Endothelial cell of umbilical vein (primary cell): ENCODE data around the gene TAGLN2. TPM values are rescaled to one million over a fixed set of nuclear protein-coding genes. Genes with fewer than 3 reads are reported as not detected.

Experiments
- BruUV-seq: library from RNA; stranded (reverse); fragments of 400-500 nt; replicated peaks from 2 replicates; lab custom pipeline; 2021; lab: Mats Ljungman, UMichigan
- CTCF ChIA-PET: fragments of 300-600, 350-600 bp; sonication (Branson Sonifier 250); formaldehyde crosslinking; loops from one replicate; lab custom pipeline; 2021; ENCODE audit warnings: antibody characterized with exemption, inconsistent platforms; lab: Charles Lee
- POLR2A ChIA-PET: fragments of 300-600, 350-600 bp; sonication (Branson Sonifier 250); formaldehyde crosslinking; loops from one replicate; lab custom pipeline; 2021; ENCODE audit warnings: antibody characterized with exemption, inconsistent platforms; lab: Charles Lee
- DNase-seq: peaks from one replicate; pipeline ENCODE4 v3.0.0-alpha.2; 2011; ENCODE audit warnings: low read depth, low spot score
- FAIRE-seq: peaks from 2 replicates; lab custom pipeline; 2011; peaks lifted over from hg19 to GRCh38; lab: Jason Lieb, UNC
- H2AFZ ChIP-seq: 2 replicates; pipeline ENCODE4 v1.6.0; 2012; ENCODE audit warnings: low read depth, low read length, control low read depth, inconsistent platforms
- H3K27ac ChIP-seq: 2 replicates; pipeline ENCODE4 v1.5.1; 2011; ENCODE audit warnings: low read depth, mild to moderate bottlenecking, control low read depth, low read length, moderate library complexity; ENCODE audit not compliant: insufficient read depth
- H3K27me3 ChIP-seq, 2 experiments: 2 replicates each; pipeline versions ENCODE4 v1.6.0 to v1.6.1; 2011; ENCODE audit warnings: low read length in 2 of 2, mixed read lengths in 1 of 2; ENCODE audit not compliant: control insufficient read depth in 2 of 2, insufficient read depth in 2 of 2
- H3K36me3 ChIP-seq, 2 experiments: 2 replicates in 1 of 2; 3 replicates in 1 of 2; pipeline ENCODE4 v1.5.1; 2011; ENCODE audit warnings: low read length in 2 of 2, mild to moderate bottlenecking in 1 of 2, moderate library complexity in 1 of 2; ENCODE audit not compliant: control insufficient read depth in 2 of 2, insufficient read depth in 2 of 2; ENCODE audit errors: extremely low read depth in 1 of 2
- H3K4me1 ChIP-seq: 3 replicates; pipeline ENCODE4 v1.5.1; 2011; ENCODE audit warnings: mild to moderate bottlenecking, low read length; ENCODE audit not compliant: control insufficient read depth, insufficient read depth; ENCODE audit errors: extremely low read depth
- H3K4me2 ChIP-seq: 2 replicates; pipeline ENCODE4 v1.6.1; 2011; ENCODE audit warnings: low read length, control low read depth, mixed read lengths; ENCODE audit not compliant: insufficient read depth
- H3K4me3 ChIP-seq, 3 experiments: fragments of 200-600 bp in 1 of 3; sonication (generic), shearing (Covaris generic) in 1 of 3; replicated peaks in 1 of 3; 2 replicates each; pipeline ENCODE4 v1.5.1; 2011 to 2016; ENCODE audit warnings: control low read depth in 3 of 3, low read length in 3 of 3, mild to moderate bottlenecking in 2 of 3, inconsistent platforms in 1 of 3, low read depth in 1 of 3, moderate library complexity in 1 of 3; ENCODE audit not compliant: insufficient read depth in 1 of 3
- H3K79me2 ChIP-seq: 2 replicates; pipeline ENCODE4 v1.6.0; 2012; ENCODE audit warnings: low read length, inconsistent platforms; ENCODE audit not compliant: control insufficient read depth, insufficient read depth
- H3K9ac ChIP-seq: replicated peaks from 2 replicates; pipeline ENCODE3; 2011; ENCODE audit warnings: low read length, control low read depth; ENCODE audit not compliant: insufficient read depth; ENCODE audit errors: extremely low read depth
- H3K9me1 ChIP-seq: replicated peaks from 3 replicates; pipeline ENCODE4 v1.6.0; 2011; ENCODE audit warnings: mild to moderate bottlenecking, low read length; ENCODE audit not compliant: control insufficient read depth, insufficient read depth; ENCODE audit errors: extremely low read depth
- H3K9me3 ChIP-seq: replicated peaks from 2 replicates; pipeline ENCODE4 v1.5.1; 2012; ENCODE audit warnings: low read length, inconsistent platforms; ENCODE audit not compliant: control insufficient read depth, insufficient read depth
- H4K20me1 ChIP-seq: replicated peaks from 2 replicates; pipeline ENCODE3; 2011; ENCODE audit warnings: mild to moderate bottlenecking, low read length; ENCODE audit not compliant: control insufficient read depth, insufficient read depth; ENCODE audit errors: extremely low read depth
- EZH2 ChIP-seq: IDR thresholded peaks from 2 replicates; pipeline ENCODE4 v1.6.1; 2012; ENCODE audit warnings: borderline replicate concordance, low read depth, mild to moderate bottlenecking, moderate library complexity, low read length, inconsistent platforms; ENCODE audit not compliant: severe bottlenecking
- FOS ChIP-seq: IDR thresholded peaks from 2 replicates; pipeline ENCODE4 v1.6.1; 2011; ENCODE audit warnings: mild to moderate bottlenecking, low read length, moderate library complexity, borderline replicate concordance; ENCODE audit not compliant: insufficient read depth
- GATA2 ChIP-seq: IDR thresholded peaks from 2 replicates; pipeline ENCODE4 v1.7.0; 2011; ENCODE audit warnings: low read depth, mild to moderate bottlenecking, moderate library complexity, mixed read lengths, low read length; ENCODE audit not compliant: insufficient read length, insufficient read depth
- JUN ChIP-seq: IDR thresholded peaks from 2 replicates; pipeline ENCODE4 v1.6.1; 2011; ENCODE audit warnings: borderline replicate concordance, low read depth; ENCODE audit not compliant: insufficient read length, insufficient read depth
- MYC ChIP-seq: IDR thresholded peaks from one replicate; pipeline ENCODE4 v1.6.1; 2011; ENCODE audit warnings: mild to moderate bottlenecking, low read depth, low read length
- POLR2A ChIP-seq: IDR thresholded peaks from 2 replicates; pipeline ENCODE4 v1.6.1; 2012; ENCODE audit warnings: low read depth, mild to moderate bottlenecking, control low read depth, low read length
- POLR2AphosphoS5 ChIP-seq: IDR thresholded peaks from 2 replicates; pipeline ENCODE4 v1.6.1; 2012; ENCODE audit warnings: low read depth, mild to moderate bottlenecking, control low read depth, low read length, moderate library complexity; ENCODE audit not compliant: insufficient read depth
- dilution Hi-C: fragments of 300-500 bp; cut with MboI; formaldehyde crosslinking; loops from one replicate; pipeline ENCODE4 v1.15.0; 2019; ENCODE audit warnings: low sequenced_read_pairs; ENCODE audit not compliant: extremely low pct_ligation_motif_present
- intact Hi-C: fragments of 100-400 bp; cut with micrococcal nuclease; formaldehyde crosslinking; loops from one replicate; pipeline ENCODE4 v1.10.0; 2022
- polyA plus RNA-seq, 4 experiments: library from polyadenylated mRNA; depleted of rRNA in 3 of 4; stranded (reverse) in 3 of 4; unstranded in 1 of 4; fragments of >200 nt; gene quantifications; 2 replicates each; pipeline versions ENCODE4 v1.2.1 to v1.2.3, GENCODE V29; 2011 to 2012; ENCODE audit warnings: missing spikeins in 1 of 4
- total RNA-seq: library from RNA; stranded (reverse); gene quantifications from 2 replicates; pipeline ENCODE4 v1.2.3, GENCODE V29; 2021
- TF ChIP-seq, protein P1 (sequence below), 2 donors: IDR thresholded peaks; 1 replicate in 1 of 2; 2 replicates in 1 of 2; pipeline ENCODE4 v1.5.1; 2011; ENCODE audit warnings: low read length in 2 of 2, mild to moderate bottlenecking in 2 of 2, moderate library complexity in 2 of 2, control low read depth in 1 of 2, inconsistent platforms in 1 of 2, low read depth in 1 of 2; ENCODE audit not compliant: insufficient read depth in 1 of 2; ENCODE audit errors: extremely low read depth in 1 of 2
- TF ChIP-seq, protein P2 (sequence below): IDR thresholded peaks from 2 replicates; pipeline ENCODE4 v1.6.1; 2011; ENCODE audit not compliant: insufficient read depth, insufficient read length

TAGLN2 gene
- total and polyA plus RNA-seq, 2 donors (not counting 3 experiments of a cell fraction or from before 2014, with no cell fraction given): 646 to 1,279 TPM

DNA sequence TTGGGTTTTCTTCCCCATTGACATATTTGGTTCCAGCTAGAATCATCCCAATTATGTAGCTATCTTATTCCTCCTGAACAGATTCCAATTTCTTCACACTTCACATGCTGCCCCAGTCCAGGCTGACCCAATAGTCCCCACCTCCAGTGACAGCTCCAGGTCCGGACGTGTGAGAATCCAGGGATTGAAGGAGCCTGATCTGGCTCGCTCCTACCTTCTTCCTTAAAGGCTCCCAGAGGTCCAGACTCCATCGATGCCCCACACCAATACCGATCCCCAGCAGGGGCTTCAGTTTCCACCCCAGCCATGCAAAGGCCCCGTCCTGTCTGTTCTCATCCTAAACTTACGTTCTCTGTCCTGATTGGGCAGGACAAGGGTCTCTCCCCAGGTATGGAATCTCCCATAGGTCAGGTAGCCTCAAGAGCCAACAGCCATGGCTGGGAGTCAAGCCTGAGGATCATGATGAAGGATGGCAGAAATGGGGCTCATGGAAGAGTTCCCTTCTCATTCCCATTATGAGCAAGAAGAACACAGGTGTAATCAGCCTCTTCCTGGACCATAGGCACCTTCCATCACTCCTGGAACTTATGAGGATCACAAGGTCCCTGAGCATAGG, 49.2 kb upstream of the TAGLN2 start:
- Histone ChIP-seq H3K9me3 (no peaks in the 10 kb centered on the region), H3K4me3 (no peak overlapping the region), H4K20me1 (no peaks in the 10 kb centered on the region), H3K9ac (no peak overlapping the region), H3K9me1 (no peaks in the 10 kb centered on the region), H3K36me3 (no peaks in the 10 kb centered on the region), H3K79me2 (no peaks in the 10 kb centered on the region), H3K27ac (no peak overlapping the region), H3K27me3 (peaks cover 9 to 21% of the 10 kb centered on the region in 2 experiments), H2AFZ (no peak overlapping the region), H3K4me1 (no peaks in the 10 kb centered on the region), H3K4me2 (no peak overlapping the region)
- POLR2A ChIA-PET: no interaction called here
- BruUV-seq: no TSS peak
- TF ChIP-seq MYC: no peak
- TF ChIP-seq GATA2: no peak
- TF ChIP-seq POLR2A: no peak
- TF ChIP-seq FOS: no peak
- TF ChIP-seq JUN: no peak
- TF ChIP-seq, protein P1, sequence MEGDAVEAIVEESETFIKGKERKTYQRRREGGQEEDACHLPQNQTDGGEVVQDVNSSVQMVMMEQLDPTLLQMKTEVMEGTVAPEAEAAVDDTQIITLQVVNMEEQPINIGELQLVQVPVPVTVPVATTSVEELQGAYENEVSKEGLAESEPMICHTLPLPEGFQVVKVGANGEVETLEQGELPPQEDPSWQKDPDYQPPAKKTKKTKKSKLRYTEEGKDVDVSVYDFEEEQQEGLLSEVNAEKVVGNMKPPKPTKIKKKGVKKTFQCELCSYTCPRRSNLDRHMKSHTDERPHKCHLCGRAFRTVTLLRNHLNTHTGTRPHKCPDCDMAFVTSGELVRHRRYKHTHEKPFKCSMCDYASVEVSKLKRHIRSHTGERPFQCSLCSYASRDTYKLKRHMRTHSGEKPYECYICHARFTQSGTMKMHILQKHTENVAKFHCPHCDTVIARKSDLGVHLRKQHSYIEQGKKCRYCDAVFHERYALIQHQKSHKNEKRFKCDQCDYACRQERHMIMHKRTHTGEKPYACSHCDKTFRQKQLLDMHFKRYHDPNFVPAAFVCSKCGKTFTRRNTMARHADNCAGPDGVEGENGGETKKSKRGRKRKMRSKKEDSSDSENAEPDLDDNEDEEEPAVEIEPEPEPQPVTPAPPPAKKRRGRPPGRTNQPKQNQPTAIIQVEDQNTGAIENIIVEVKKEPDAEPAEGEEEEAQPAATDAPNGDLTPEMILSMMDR (IDR thresholded peaks at IDR 0.05; ENCODE audit: extremely low read depth in 1 of 2, insufficient read depth in 1 of 2, low read depth in 1 of 2, low read length in 2 of 2): no peak
- TF ChIP-seq EZH2: no peak
- TF ChIP-seq POLR2AphosphoS5: no peak
- TF ChIP-seq, protein P2, sequence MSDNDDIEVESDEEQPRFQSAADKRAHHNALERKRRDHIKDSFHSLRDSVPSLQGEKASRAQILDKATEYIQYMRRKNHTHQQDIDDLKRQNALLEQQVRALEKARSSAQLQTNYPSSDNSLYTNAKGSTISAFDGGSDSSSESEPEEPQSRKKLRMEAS: no peak
- DNase-seq (no peak), FAIRE-seq (no peak)
- CTCF ChIA-PET: no interaction called here
- intact Hi-C loops: no loop called here
- dilution Hi-C loops: no loop called here
